HG03469 (cell line): Measurements from ENCODE around the gene TAGLN3.

Source experiments
- ATAC-seq: cut with Tn5 transposase; IDR thresholded peaks from one replicate; pipeline ENCODE4 v1.9.1; 2021; ENCODE audit warnings: mild to moderate bottlenecking, moderate library complexity, moderate number of reproducible peaks; ENCODE audit not compliant: unreplicated experiment

The TAGLN3 gene

GRCh38 chr3:112043621-112044201 is 45.0 kb downstream of the TAGLN3 start:
- ATAC-seq: peak; percentile 62

DNA sequence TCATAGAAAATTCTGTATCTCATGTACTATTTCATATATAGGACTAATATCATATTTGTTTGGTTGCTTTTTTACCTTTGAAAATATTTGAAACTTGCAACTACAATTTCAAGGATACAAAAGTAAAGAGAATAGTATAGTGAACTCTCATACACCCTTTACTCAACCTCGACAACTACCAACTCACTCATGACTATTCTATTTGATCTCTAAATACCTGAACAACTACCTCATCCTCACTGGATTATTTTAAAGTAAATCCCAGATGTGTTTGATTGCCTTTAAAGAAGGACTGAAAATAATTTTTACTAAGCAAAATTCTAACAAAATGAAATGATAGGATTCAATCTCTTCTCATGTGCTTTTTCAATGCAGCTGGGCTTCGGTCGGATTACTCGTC is 47.9 kb downstream of the TAGLN3 start:
- ATAC-seq: no peak

DNA sequence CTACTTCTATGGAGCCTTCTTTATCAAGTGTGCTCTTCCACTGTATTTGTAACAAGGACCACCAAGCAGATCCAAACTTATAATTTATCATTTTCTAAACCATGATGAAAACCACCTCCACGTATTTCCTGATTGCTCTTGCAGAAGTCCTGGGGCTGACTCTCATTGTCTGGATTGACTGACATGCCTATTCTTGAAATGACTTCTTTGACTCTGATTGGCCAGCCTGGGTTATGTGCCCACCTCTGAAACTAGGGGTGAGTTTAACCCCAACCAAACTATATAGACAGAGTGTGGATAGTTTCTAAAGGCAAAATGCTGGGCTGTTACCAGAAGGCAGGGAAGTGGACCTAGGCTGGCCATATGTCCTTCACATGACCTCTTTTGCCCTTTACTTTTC is 48.5 kb downstream of the TAGLN3 start:
- ATAC-seq: no peak

GRCh38 chr3:112048911-112049310 is 50.2 kb downstream of the TAGLN3 start:
- no peak for ATAC-seq

- ATAC-seq: no peak
These were observed 54.5 kb downstream of the TAGLN3 start for GRCh38 chr3:112053229-112053628.

DNA sequence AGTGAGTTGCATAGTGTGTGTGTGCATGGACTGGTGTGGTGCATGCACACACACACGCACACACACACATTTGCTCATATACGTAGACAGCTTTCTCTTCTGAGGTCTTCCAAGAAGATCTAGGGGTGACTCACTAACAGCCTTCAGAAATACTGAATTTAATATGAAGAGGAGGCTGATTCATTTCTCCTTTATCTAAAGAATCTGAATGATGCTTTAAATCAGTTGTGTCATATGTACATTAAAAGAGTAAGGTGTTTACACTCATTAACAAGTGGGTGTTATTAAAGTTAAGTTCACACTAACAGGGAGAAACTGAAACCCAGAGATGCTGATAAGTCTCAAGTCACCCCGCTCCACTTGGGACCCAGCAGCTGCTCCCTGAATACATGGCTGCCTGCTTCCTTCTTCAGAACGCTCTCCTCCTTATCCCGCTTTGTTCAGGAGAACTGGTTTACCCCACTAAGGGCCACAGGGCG is 57.8 kb downstream of the TAGLN3 start:
- no peak for ATAC-seq

DNA sequence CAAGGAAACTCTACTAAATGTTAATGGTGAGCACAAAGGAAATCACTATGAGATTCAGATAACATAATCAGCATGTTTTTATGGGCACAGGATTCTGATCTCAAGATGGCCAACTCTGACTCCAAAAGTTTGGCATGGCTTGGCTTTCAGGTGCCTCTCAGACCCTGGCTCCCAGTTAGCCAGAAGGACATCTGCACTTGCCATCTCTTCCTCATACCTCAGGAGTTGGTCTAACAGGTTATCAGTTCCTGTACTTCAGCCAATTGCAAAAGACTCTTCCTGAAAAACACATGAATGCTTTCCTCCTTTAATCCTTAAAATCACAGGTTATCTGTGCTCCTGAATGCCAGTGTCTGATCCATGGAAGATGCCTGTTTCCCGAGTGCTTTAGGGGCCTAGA is 60.8 kb downstream of the TAGLN3 start:
- no peak for ATAC-seq

DNA sequence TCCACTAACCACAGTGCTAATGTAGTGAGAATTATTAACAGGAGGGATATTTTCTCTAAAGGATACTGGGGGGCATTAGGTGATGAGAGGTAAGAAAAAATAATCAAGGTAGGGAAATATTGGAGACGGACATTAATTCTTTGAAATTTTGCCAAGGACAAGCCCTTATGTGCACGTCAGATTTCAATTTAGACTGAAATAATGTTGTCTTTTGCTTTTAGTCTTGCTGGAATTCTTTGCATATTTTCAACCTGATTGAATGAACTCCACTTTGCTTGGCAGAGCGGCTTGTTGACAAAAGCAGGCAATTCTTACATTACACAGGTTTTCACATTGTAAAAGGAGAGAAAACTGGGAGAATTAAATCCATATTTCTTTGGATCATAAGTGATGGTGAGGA is 62.4 kb downstream of the TAGLN3 start:
- no peak for ATAC-seq
